ENCODE results near the gene DCAF11.

DNA sequence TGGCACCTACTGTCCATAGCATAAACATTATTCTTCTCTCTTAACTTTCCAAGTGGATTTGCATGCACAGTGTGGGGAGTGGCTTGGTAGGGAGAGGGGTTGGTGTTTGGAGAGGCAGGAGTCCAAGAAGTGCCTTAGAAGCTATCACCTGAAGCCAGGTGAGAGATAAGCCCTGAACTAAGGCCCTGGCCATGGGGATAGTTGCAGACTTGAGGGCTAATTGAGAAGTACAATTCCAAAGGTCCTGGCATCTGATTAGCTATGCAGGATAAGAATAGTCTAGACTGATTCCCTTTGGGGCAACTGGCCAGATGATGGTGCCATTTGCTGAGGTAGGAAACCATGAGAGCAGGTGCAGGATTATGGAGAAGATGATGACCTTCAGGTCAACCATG is 22.5 kb upstream of the DCAF11 start:
- TF ChIP-seq, protein P1, sequence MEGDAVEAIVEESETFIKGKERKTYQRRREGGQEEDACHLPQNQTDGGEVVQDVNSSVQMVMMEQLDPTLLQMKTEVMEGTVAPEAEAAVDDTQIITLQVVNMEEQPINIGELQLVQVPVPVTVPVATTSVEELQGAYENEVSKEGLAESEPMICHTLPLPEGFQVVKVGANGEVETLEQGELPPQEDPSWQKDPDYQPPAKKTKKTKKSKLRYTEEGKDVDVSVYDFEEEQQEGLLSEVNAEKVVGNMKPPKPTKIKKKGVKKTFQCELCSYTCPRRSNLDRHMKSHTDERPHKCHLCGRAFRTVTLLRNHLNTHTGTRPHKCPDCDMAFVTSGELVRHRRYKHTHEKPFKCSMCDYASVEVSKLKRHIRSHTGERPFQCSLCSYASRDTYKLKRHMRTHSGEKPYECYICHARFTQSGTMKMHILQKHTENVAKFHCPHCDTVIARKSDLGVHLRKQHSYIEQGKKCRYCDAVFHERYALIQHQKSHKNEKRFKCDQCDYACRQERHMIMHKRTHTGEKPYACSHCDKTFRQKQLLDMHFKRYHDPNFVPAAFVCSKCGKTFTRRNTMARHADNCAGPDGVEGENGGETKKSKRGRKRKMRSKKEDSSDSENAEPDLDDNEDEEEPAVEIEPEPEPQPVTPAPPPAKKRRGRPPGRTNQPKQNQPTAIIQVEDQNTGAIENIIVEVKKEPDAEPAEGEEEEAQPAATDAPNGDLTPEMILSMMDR (IDR thresholded peaks at IDR 0.05), result no peak
- no peak for TF ChIP-seq POLR2A (IDR thresholded peaks at IDR 0.05)
